ENCODE data around the gene CWC22.
A peak's percentile ranks its signal among the peaks of the same experiment; 100 is the strongest.
"Not testable (repeated sequence)": the region's sequence is repeated elsewhere in the genome, so short reads cannot be mapped to it uniquely, and the experiment has no call there.

CWC22 gene

DNA sequence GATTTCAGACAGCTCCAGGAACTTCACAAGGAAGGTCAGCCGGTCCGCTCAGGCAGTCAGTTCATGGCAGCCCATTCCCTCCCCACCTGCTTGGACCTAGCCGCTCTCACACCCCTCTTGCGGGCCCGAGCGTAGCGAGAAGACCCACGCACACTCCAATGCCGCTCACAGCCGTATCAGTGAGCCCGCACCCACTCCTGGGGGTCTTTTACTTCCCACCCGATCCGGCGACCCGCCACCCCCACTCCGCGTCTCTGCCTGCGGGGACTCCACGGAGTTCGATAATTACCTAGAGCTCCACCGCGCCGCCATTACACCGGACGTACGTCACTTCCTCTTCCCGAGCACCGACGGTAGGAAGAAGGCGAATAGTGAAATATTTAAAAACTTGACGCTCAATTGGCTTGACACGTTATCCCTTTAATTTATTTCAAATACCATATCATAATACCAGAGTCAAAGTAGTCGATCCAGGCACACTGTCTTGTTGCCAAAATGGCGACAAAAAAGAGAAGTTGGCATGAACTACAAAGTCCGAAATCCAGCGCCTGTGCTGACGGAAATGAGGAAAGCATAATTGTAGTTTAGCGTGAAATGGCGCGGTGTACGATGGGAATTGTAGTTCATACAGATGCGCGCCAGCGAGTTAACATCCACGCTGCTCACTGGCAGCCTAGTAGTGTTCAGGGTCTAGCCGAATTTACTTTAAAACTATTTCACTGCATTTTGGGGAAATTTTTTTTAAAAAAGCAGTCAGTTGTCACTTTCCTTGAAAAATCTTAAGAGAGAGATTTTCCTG is at the start of gene CWC22:
CWC22 (minus strand) TSS at position 517 of the 799 bp plus-strand sequence. CDS start 13,956 bp downstream, outside the sequence.
- peak; percentile 89 for DNase-seq

DNA sequence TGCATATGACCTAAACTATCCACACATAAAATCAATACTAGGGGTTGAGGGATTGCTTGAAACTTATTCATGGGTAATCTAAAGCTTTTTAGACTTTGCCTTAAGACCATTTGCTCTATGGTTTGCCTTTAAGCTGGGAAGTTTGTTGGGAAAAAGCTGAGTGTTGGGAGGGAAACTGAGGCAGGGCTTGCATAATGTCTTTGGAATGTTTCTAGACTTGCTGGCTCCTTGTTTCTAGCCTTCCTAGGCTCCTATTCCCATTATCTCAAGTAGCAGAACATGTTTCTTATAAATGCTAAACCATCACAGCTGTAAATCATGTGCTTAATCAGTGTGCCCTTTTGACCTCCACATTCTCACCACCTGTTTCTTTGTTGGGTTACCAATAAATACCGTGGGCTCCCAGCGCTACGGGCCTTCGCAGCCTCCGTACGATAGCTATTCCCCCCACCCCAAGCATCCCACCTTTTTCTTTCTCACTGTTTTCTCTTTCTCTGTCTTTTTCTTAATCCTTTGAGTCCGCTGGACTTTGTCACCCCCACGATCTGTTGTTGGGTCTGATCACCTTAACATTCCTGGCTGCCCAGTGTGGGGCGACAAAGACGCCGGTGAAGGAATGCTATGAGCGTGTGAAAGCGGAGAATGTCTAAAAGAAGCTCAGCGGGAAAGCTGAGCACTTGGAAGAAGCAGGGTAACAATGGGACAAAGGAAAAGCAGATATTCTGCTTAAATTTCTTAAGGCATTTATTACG is 49.4 kb upstream of the CWC22 start:
- no peak for DNase-seq

DNA sequence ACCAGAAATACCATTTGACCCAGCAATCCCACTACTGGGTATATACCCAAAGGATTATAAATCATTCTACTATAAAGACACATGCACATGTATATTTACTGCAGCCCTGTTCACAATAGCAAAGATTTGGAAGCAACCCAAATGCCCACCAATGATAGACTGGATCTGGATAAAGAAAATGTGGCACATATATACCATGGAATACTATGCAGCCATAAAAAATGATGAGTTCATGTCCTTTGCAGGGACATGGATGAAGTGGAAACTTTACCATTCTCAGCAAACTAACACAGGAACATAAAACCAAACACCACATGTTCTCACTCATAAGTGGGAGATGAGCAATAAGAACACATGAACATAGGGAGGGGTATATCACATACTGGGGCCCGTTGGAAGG is 47.5 kb upstream of the CWC22 start:
- not testable (repeated sequence) for DNase-seq

DNA sequence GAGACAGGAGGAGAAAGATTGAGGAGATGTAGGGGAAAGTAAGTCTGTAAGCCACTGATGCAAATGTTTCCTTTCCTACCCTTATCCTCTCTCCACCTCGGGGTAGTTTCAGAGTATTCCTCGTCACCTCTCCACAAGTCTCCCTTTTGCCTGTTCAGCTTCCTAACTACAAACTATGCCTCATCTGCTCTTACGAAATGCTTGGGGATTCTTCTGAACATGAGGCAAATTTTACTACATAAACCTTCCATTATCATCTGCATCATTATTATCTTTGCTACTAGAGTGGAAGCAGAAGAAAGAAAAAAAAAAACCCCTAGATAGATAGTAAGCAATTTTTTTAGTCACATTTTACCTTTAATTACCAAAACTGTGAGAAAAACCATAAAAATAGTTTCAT is 43.1 kb upstream of the CWC22 start:
- DNase-seq, result no peak

DNA sequence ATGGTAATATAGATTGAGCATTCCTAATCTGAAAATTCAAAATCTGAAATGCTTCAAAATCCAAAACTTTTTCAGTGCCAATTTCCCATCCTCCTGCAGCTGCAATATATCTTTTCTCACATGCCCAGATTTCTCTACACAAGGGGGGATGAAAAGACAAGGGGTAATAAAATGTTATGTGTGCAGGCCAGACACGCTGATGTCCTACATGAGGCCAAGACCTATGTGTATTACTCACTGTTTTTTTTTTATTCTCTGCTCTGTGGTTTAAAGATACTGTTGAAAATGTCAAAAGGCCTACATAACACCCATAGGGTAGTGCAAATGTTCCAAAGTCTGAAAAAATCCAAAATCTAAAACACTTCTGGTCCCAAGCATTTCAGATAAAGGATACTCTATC is 41.2 kb upstream of the CWC22 start:
- no peak for DNase-seq

DNA sequence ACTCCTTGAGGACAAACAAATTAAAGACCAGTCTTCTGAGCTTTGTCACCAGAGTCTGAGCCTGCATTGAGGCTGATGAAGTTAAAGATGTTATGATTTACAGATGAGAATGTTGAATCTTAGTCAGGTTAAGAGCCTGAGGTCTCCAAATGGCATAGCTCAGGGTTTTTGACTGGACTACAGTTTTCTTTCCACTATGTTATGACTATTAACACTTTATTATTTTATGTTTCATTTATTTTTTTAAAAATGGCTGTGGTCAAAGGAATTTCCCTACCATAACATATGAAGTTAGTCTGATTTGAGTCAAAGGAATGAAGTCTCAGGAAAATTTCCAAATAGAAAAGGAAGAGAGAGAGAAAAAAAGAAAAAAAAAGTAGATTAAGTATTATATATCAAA is 39.7 kb upstream of the CWC22 start:
- no peak for DNase-seq

DNA sequence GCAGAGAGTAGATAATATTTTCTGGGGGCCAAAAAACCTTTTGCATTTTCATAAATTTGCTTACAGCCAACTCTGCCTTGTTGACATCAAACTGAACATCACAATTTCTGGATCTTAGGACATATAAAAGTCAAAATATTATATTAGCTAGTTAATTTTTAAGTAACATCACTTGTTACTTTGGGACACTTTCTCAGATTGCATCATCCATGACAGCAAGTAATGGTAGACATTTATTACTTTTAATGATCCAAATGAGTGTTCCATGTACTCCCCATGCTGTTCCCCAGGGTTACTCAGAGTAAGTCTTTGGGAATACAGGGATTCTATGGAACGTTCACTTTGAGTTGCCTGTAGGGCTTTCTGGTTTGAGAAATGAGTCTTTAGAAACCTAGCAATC is 39.1 kb upstream of the CWC22 start:
- no peak for DNase-seq

DNA sequence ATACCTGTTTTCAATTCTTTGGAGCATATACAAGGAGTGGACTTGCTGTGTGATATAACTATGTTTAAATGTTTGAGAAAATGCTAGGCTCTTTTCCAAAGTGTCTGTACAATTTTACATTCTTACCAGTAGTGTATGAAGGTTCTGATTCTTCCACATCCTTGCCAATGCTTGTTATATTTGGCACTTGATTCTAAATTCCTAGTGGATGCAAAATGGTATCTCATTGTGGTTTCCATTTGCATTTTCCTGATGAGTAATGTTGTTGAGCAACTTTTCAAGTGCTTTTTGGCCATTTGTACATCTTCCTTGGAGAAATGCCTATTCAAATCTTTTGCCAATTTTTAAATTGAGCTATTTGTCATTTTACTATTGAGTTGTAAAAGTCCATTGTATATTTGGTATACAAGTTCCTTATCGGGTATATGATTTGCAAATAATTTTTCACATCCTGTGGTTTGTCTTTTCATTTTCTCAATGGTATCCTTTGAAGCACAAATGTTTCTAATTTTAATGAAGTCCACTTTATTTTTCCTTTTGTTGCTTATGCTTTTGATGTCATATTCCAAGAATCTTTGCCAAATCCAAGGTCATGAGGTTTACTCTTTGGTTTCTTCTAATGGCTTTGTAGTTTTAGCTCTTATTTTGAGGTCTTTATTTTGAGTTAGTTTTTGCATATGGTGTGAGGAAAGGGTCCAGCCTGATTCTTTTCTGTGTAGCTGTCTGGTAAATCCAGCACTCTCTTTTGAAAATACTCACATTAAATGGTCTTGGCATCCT is 33.2 kb upstream of the CWC22 start:
- peak; percentile 52 for DNase-seq

DNA sequence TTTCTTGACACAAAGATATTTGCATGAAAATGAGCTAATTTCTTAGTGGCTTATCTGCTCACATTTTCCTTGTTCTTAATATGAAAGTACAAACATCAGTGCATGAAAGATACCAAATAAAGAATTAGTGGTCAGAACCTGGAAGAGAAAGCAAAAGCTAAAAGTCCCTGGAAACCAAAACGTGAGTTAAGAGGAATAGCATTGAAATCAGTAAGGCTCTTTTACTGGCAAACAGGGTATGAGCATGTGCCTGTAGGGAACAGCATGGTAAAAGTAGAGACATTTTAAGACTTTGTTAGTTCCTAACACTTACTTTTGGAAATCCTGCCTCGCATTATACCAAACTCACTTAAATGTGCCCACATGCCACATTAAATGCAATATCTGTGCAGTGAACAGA is 31.9 kb upstream of the CWC22 start:
- no peak for DNase-seq

DNA sequence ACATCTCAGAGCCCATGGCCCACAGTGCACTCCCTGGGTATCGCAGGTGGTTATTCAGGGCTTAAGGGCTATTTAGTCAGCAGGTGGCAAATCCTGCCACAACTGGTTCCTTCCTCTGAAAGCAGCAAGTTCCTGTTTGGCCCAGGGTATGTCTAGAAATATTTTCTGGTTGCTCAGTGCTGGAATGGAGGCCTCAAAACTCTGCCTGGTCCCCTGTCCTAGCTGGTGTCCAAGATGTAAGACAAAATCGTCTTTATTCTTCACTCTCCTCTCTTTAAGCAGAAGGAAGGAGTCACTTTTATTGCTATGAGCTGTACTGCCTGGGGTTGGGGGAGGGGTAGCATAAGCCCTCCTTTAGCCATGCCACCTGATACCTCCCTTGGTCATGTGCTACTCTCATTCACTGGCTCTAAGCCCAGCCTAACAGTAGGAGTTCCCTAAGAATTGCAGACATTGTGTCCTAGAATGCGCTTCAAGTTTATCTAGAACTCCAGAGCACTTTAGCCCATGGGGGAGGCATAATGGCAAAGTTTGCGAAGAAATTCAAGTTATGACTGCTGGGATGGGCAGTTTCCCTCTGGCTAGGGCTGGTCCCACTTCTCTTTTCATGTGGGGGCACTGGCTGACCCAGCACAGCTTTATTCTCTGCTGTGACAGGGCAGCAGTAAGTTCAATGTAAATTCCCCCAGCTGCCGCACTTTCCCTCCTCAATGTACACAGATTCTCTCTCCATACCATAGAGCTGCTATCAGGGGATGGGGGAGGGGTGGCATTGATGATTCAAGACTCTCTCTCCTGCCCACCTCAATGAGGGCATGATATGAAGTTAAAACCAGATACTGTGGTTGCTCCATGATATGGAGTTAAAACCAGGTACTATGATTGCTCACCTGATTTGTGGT is 27.1 kb upstream of the CWC22 start:
- no peak for DNase-seq

DNA sequence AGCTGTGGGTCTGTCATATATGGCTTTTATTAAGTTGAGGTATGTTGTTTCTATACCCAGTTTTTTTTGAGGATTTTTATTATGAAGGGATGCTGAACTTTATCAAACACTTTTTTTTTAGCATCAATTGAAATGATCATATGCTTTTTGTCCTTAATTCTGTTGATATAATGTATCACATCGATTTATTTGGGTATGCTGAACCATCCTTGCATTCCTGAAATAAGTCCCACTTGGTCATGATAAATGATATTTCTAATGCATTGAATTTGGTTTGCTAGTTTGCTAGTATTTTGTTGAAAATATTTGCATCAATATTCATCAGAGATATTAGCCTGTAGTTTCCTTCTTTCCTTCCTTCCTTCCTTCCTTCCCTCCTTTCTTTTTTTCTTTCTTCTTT is 22.5 kb upstream of the CWC22 start:
- no peak for DNase-seq

DNA sequence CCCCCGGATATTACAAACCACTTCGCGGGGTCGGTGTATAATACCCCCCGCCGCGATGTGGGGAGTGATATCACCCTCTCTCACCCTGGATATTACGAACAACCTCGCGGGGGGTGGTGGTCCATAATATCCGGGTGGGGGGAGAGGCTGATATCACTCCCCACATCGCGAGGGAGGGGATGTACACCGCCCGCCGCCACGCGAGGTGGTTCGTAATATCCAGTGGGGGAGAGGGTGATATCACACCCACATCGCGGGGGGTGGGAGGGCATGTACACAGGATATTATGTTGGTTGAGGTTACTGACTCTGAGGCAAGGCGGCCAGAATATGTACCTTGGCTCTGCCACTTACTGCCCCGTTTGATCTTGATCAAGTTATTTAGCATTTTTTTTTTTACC is 14.8 kb upstream of the CWC22 start:
- no peak for DNase-seq

DNA sequence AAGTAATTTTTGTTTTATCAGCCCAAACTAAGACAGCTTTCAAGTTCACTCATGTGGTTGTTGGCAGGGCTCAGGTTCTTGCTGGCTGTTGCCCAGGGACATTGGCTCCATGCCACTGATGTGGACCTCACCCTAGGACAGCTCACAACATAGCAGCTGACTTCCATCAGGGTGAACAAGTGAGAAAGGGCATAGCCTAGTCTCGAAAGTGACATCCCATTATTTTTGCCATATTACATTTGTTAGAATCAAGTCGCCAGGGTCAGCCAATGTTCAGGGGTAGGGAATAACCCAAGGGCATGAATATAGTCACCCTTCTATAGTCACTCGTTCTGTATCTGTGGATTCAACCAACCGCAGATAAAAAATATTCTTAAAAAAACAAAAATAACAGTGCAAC is 10.7 kb upstream of the CWC22 start:
- DNase-seq, result peak; percentile 2

DNA sequence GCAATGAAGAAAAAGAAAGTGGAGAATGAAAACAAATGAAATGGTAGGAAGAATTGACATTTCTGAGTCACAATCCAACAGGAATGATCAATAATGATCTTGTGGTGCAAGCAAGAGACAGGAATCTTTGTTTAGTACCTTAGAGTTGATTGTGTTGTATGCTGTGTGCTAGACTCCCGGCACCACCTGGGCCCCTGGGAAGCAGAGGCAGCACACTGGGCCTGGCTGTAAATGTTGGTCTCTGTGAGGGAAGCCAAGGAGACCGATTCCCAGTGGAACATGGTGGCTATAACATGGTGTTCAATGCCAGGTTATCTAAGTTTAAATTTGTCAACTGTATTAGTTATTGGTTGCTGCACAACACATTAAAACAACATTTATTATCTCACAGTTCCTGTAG is 9.8 kb upstream of the CWC22 start:
- DNase-seq, result no peak

DNA sequence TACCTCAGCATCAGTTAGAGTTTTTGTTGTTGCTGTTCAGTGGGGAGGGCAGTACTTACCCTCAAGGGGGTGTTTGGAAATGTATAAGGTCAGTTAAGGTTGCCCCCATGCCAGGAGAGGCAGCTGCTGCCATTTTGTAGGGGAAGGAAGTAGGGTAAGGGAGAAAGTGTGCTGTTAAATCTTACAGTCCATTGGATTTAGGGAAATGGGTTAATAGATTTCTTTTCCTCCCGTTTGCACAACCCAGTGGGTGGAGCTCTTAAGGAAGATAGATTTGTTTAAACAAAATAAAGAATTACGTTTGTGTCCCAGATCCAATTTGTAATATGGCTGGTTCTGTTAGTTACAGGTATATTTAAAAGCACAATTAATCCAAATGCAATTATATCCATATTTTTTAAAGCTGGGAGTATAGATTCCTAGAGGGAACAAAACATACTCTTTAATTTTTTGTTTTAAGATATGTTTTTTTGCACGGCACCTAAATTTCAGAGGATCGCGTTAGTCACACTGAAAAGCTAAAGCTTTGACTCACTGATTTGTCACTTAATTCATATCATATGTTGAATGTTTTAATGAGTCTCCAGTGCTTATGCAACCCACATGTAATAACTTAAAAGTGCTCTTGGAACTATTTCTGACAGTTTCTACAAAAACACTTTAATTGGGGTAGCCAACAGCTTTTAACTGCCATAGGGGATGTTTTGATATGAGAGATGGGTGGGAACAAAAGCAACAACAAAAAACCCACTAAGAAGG is 9.0 kb upstream of the CWC22 start:
- DNase-seq, result no peak

DNA sequence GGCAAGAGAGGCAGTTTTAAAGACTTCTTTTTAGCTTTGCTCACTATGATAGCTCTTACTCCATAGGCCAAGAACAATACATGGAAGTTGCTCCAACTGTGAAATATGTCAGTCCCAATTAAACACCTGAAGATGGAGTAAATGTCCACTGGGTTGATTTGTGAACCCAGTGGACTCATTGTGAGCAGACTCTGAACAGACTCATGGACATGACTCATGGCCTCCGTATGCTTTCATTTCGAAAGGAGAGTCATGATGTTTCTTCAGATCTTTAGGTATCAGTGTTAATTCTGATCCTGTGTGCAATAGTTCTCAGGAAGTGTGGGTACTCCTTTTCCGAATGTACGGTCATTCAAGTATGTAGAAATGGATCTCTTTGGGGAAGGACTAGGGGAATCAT is 5.4 kb upstream of the CWC22 start:
- DNase-seq, result no peak

DNA sequence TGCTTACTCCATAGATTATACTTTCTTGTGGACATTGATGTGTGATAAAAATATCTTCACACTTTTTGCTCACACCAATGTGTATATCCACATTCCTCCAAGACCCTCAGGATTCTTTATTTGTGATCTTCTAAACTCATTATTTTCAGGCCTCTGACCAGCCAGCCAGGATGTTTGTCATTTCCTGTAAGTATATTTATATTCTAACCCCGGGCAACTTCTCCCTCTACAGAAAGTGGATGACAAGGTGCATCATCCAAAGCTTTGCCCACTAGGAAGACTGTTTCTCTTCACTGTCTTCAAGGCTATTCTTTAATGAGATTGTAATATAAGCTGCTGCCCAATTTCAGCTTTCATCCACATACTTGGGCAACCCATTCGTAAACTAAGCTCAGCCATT is 3.6 kb upstream of the CWC22 start:
- no peak for DNase-seq

DNA sequence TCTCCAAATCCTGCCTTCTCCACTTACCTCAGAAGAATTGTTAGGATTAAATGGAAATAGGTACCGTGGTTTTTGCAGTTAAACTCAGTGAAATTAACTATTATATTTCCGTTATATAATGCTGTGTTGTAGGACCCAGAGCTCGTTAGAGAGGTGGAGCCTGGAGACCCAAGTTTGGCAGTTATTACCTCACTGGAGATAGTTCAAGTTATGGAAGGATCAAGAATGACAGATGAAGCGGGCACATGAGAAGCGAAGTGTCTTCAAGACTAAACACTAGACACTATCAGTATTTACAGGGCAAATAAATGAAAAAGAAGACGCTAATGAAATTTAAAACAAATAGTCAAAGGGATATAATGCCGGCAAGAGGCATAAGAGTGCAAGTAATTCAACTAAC is 866 bp downstream of the CWC22 start:
- no peak for DNase-seq

DNA sequence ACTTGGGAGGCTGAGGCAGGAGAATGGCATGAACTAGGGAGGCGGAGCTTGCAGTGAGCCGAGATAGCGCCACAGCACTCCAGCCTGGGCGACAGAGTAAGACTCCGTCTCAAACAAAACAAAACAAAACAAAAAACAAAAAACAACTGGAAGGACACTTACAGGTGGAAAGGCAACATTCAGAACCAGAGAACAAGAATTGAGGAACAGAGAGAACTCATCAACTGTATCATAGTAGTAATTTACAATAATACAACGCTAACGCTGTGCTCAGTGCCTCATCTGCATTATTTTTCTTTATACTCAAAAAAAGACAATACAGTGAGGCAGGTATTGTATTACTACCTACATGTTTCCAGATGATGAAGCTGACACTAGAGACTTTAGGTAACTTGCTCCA is 1.6 kb downstream of the CWC22 start:
- not testable (repeated sequence) for DNase-seq

DNA sequence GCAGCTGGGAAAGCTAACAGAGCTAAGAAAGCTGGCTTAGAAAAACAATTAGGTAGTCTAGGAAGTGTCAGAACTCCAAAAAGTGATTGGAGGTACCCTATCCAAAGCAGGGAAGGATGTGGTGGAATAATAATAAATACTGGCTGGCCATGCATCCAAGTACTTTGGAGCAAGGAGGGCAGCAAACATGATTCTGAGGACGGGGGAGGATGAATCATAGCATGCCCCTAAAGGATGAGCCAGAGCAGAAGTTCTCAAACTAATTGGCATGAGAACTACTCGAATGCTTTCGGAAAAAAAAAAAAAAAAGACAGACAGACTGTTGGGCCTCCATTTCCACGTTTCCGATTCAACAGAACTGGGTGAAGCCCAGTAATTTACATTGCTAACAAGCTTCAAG is 2.4 kb downstream of the CWC22 start:
- DNase-seq, result no peak

DNA sequence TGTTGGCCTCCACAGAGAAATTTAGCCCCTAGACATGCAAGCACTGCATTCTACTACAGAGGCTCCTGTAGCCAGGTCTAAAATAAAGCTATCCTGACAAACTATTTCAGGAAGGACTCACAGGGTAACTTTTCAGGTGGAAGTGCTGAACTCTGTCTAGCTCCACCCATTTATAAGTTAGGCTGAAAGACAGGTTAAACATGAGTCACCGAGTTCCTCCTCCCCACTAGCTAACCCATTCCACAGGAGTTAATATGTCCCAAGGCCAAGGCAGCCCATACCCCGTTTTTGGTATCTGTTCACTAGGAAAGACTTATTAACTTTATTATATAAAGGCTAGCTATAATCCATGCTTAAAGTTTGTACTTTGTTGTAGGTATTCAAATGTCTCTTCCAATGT is 3.5 kb downstream of the CWC22 start:
- DNase-seq, result no peak

DNA sequence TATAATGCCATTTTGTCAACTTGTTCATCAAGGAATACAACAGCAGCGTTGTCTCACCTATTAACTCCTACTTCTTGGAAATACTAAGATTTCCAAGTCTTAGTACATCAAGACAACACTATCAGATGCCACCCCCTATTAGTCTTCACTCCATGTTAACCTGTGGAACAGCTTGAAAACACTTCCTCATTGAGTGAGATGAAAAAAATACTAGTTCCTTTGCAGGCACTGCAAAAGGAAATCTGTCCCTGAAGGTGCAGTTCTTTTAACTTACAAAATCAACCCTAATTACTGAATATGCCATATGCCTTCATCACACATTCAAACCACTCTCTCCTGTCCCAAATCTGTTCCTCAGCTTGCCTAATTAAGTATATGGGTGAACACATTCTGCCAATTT is 4.0 kb downstream of the CWC22 start:
- no peak for DNase-seq
